ACC112 (cell line): ENCODE measurements around the gene CUEDC1.
"Not testable (repeated sequence)": the region's sequence is repeated elsewhere in the genome, so short reads cannot be mapped to it uniquely, and the experiment has no call there.

Experiments
- H2AFZ ChIP-seq: fragments of 200-600 bp; sonication (generic); one replicate; pipeline ENCODE4 v1.6.0; 2017; ENCODE audit warnings: antibody characterized with exemption, low read length; ENCODE audit not compliant: unreplicated experiment
- H3K27ac ChIP-seq: fragments of 200-600 bp; sonication (generic); 2 replicates; pipeline ENCODE4 v1.5.1; 2014; ENCODE audit warnings: low read depth, mild to moderate bottlenecking, antibody characterized with exemption, low read length, moderate library complexity
- H3K27me3 ChIP-seq: fragments of 200-600 bp; sonication (generic); 2 replicates; pipeline ENCODE4 v1.6.1; 2014; ENCODE audit warnings: mild to moderate bottlenecking, antibody characterized with exemption, low read length, moderate library complexity, mixed read lengths; ENCODE audit not compliant: insufficient read depth
- H3K36me3 ChIP-seq: fragments of 200-600 bp; sonication (generic); 2 replicates; pipeline ENCODE4 v1.6.1; 2016; ENCODE audit warnings: mild to moderate bottlenecking, antibody characterized with exemption, low read length, moderate library complexity, mixed read lengths; ENCODE audit not compliant: insufficient read depth
- H3K4me1 ChIP-seq: fragments of 200-600 bp; sonication (generic); one replicate; pipeline ENCODE4 v1.6.1; 2016; ENCODE audit warnings: low read length, mixed read lengths; ENCODE audit not compliant: insufficient read depth, unreplicated experiment, control insufficient read depth
- H3K4me3 ChIP-seq: fragments of 200-600 bp; sonication (generic); 2 replicates; pipeline ENCODE4 v1.5.1; 2014; ENCODE audit warnings: mild to moderate bottlenecking, low read depth, low read length
- H3K79me2 ChIP-seq: fragments of 200-600 bp; sonication (generic); one replicate; pipeline ENCODE4 v1.6.0; 2016; ENCODE audit warnings: low read length; ENCODE audit not compliant: control insufficient read depth, unreplicated experiment, insufficient read depth

CUEDC1 gene

GRCh38 chr17:57984261-57984890 lies 29.2 kb upstream of the CUEDC1 start:
- H3K79me2 ChIP-seq = peaks cover 75% of the 10 kb centered on the region
- peaks cover 33% of the 10 kb centered on the region for H3K4me1 ChIP-seq
- no peaks in the 10 kb centered on the region for H3K27me3 ChIP-seq
- H3K27ac ChIP-seq = peak overlapping the region; percentile 28; the same call in 1 of the 2 replicates
- H3K36me3 ChIP-seq = peaks cover 3% of the 10 kb centered on the region; the same call in 1 of the 2 replicates
- peak overlapping the region; percentile 86 for H3K4me3 ChIP-seq
- no peak overlapping the region for H2AFZ ChIP-seq

- Histone ChIP-seq H3K27ac (no peak overlapping the region), H3K4me1 (peaks cover 27% of the 10 kb centered on the region), H3K4me3 (no peak overlapping the region), H3K36me3 (peaks cover 12% of the 10 kb centered on the region), H3K27me3 (no peaks in the 10 kb centered on the region), H3K79me2 (peaks cover 75% of the 10 kb centered on the region), H2AFZ (no peak overlapping the region)
These were observed 28.2 kb upstream of the CUEDC1 start for GRCh38 chr17:57983446-57983845.

- peaks cover 17% of the 10 kb centered on the region for H3K36me3 ChIP-seq
These were observed 27.4 kb upstream of the CUEDC1 start for GRCh38 chr17:57982452-57983170.

GRCh38 chr17:57980522-57980921 lies 25.3 kb upstream of the CUEDC1 start:
- peaks cover 28% of the 10 kb centered on the region for H3K4me1 ChIP-seq
- H3K4me3 ChIP-seq = no peak overlapping the region
- H3K36me3 ChIP-seq = peaks cover 22% of the 10 kb centered on the region
- H2AFZ ChIP-seq = no peak overlapping the region
- H3K27ac ChIP-seq = no peak overlapping the region
- H3K79me2 ChIP-seq = peaks cover 56% of the 10 kb centered on the region
- H3K27me3 ChIP-seq = no peaks in the 10 kb centered on the region

More at GRCh38 chr17:57982452-57983170, 27.4 kb upstream of the CUEDC1 start:
- Histone ChIP-seq H3K27ac (no peak overlapping the region), H3K4me1 (peaks cover 28% of the 10 kb centered on the region), H3K4me3 (no peak overlapping the region), H2AFZ (no peak overlapping the region), H3K79me2 (peaks cover 77% of the 10 kb centered on the region), H3K27me3 (no peaks in the 10 kb centered on the region)

- H3K36me3 ChIP-seq = peaks cover 26% of the 10 kb centered on the region
- no peaks in the 10 kb centered on the region for H3K27me3 ChIP-seq
- peaks cover 42% of the 10 kb centered on the region for H3K79me2 ChIP-seq
- H3K4me1 ChIP-seq = peaks cover 16% of the 10 kb centered on the region
- H2AFZ ChIP-seq = no peak overlapping the region
- H3K4me3 ChIP-seq = no peak overlapping the region
- H3K27ac ChIP-seq = no peak overlapping the region
These were observed 23.9 kb upstream of the CUEDC1 start for GRCh38 chr17:57979076-57979475.

GRCh38 chr17:57976594-57976993 lies 21.4 kb upstream of the CUEDC1 start:
- Histone ChIP-seq H2AFZ (no peak overlapping the region), H3K4me3 (no peak overlapping the region), H3K79me2 (peaks cover 17% of the 10 kb centered on the region), H3K27me3 (no peaks in the 10 kb centered on the region), H3K27ac (no peak overlapping the region), H3K36me3 (peaks cover 26% of the 10 kb centered on the region), H3K4me1 (peaks cover 4% of the 10 kb centered on the region)

GRCh38 chr17:57975044-57975443 lies 19.8 kb upstream of the CUEDC1 start:
- Histone ChIP-seq H3K36me3 (peaks cover 23% of the 10 kb centered on the region), H3K27ac (0 out of 2 replicates have a peak overlapping the region, but pooled peaks have one; percentile 28), H2AFZ (no peak overlapping the region), H3K4me1 (peaks cover 8% of the 10 kb centered on the region), H3K27me3 (no peaks in the 10 kb centered on the region), H3K4me3 (no peak overlapping the region), H3K79me2 (peaks cover 3% of the 10 kb centered on the region)

GRCh38 chr17:57974053-57974824 lies 19.0 kb upstream of the CUEDC1 start:
- not testable (repeated sequence) for H3K79me2 ChIP-seq, H3K27me3 ChIP-seq, H2AFZ ChIP-seq, H3K27ac ChIP-seq, H3K4me1 ChIP-seq, H3K4me3 ChIP-seq
- peaks cover 22% of the 10 kb centered on the region for H3K36me3 ChIP-seq

- Histone ChIP-seq H3K79me2 (no peaks in the 10 kb centered on the region), H3K4me1 (peaks cover 5% of the 10 kb centered on the region), H3K36me3 (peaks cover 9% of the 10 kb centered on the region; the same call in 1 of the 2 replicates), H2AFZ (no peak overlapping the region), H3K27me3 (no peaks in the 10 kb centered on the region), H3K27ac (no peak overlapping the region), H3K4me3 (no peak overlapping the region)
These were observed 16.9 kb upstream of the CUEDC1 start for GRCh38 chr17:57972151-57972550.

- Histone ChIP-seq H2AFZ (no peak overlapping the region), H3K27ac (no peak overlapping the region)
These were observed 16.4 kb upstream of the CUEDC1 start for GRCh38 chr17:57971572-57971971.

More at GRCh38 chr17:57971572-57971971, 16.4 kb upstream of the CUEDC1 start:
- H3K4me3 ChIP-seq = no peak overlapping the region
- peaks cover 5% of the 10 kb centered on the region; the same call in 1 of the 2 replicates for H3K36me3 ChIP-seq
- H3K4me1 ChIP-seq = peaks cover 5% of the 10 kb centered on the region
- H3K27me3 ChIP-seq = no peaks in the 10 kb centered on the region
- H3K79me2 ChIP-seq = no peaks in the 10 kb centered on the region
